IMR-90 (cell line): Measurements from ENCODE around the gene SMIM14. TPM values are rescaled to one million over a fixed set of nuclear protein-coding genes. Genes with fewer than 3 reads are reported as not detected.

Experiments
- ATAC-seq: fragments of 200-7000 bp; cut with Tn5 transposase; 2 replicates; pipeline ENCODE4 v1.9.1; 2020; ENCODE audit warnings: low read depth, mild to moderate bottlenecking, moderate library complexity
- BruUV-seq: library from RNA; stranded (reverse); fragments of 400-500 nt; replicated peaks from 2 replicates; lab custom pipeline; 2021; lab: Mats Ljungman, UMichigan
- CTCF ChIA-PET: fragments of 300-600 bp; formaldehyde crosslinking; extraction: SDS; loops from one replicate; lab custom pipeline; 2021; ENCODE audit warnings: antibody characterized with exemption; lab: Yijun Ruan, JAX
- POLR2A ChIA-PET: fragments of 300-600 bp; sonication (Branson Sonifier 250); formaldehyde crosslinking; loops from one replicate; lab custom pipeline; 2022; ENCODE audit warnings: antibody characterized with exemption; ENCODE audit not compliant: unreplicated experiment; lab: Charles Lee
- DNase-seq: peaks from one replicate; pipeline ENCODE4 v3.0.0; 2013
- H2AFZ ChIP-seq: replicated peaks from 2 replicates; pipeline ENCODE3; 2013; ENCODE audit warnings: low read length, mild to moderate bottlenecking; ENCODE audit not compliant: poor library complexity
- H2AK5ac ChIP-seq: 2 replicates; pipeline ENCODE4 v1.6.1; 2013; ENCODE audit warnings: low read depth, low read length, inconsistent platforms
- H2AK9ac ChIP-seq: replicated peaks from 2 replicates; pipeline ENCODE3; 2013; ENCODE audit warnings: mild to moderate bottlenecking, low read depth, low read length, moderate library complexity; ENCODE audit not compliant: poor library complexity
- H2BK120ac ChIP-seq: 2 replicates; pipeline ENCODE4 v1.6.1; 2013; ENCODE audit warnings: low read depth, low read length, inconsistent platforms
- H2BK15ac ChIP-seq: 3 replicates; pipeline ENCODE4 v1.6.1; 2013; ENCODE audit warnings: low read depth, low read length, inconsistent platforms
- H2BK20ac ChIP-seq: 2 replicates; pipeline ENCODE4 v1.6.1; 2013; ENCODE audit warnings: low read depth, mild to moderate bottlenecking, inconsistent platforms, low read length, moderate library complexity
- H2BK5ac ChIP-seq: 2 replicates; pipeline ENCODE4 v1.6.1; 2013; ENCODE audit warnings: mild to moderate bottlenecking, low read depth, low read length, inconsistent platforms; ENCODE audit not compliant: poor library complexity, severe bottlenecking
- H3K14ac ChIP-seq: replicated peaks from 2 replicates; pipeline ENCODE4 v1.6.1; 2013; ENCODE audit warnings: low read depth, low read length, inconsistent platforms
- H3K18ac ChIP-seq: 2 replicates; pipeline ENCODE4 v1.6.1; 2013; ENCODE audit warnings: low read depth, low read length, control low read depth
- H3K23ac ChIP-seq: 2 replicates; pipeline ENCODE4 v1.6.1; 2013; ENCODE audit warnings: low read depth, low read length, inconsistent platforms
- H3K27ac ChIP-seq: 2 replicates; pipeline ENCODE4 v1.5.1; 2013; ENCODE audit warnings: mild to moderate bottlenecking, control low read depth, low read length; ENCODE audit not compliant: insufficient read depth
- H3K27me3 ChIP-seq: 2 replicates; pipeline ENCODE4 v1.6.1; 2013; ENCODE audit warnings: low read length; ENCODE audit not compliant: control insufficient read depth, insufficient read depth
- H3K36me3 ChIP-seq: 2 replicates; pipeline ENCODE4 v1.6.1; 2013; ENCODE audit warnings: low read length, mixed read lengths; ENCODE audit not compliant: control insufficient read depth, insufficient read depth
- H3K4ac ChIP-seq: 2 replicates; pipeline ENCODE4 v1.6.1; 2013; ENCODE audit warnings: low read depth, low read length, inconsistent platforms
- H3K4me1 ChIP-seq: 2 replicates; pipeline ENCODE4 v1.6.1; 2013; ENCODE audit warnings: low read length, mixed read lengths; ENCODE audit not compliant: control insufficient read depth, insufficient read depth
- H3K4me2 ChIP-seq: 2 replicates; pipeline ENCODE4 v1.6.1; 2013; ENCODE audit warnings: low read depth, mild to moderate bottlenecking, control low read depth, low read length, moderate library complexity
- H3K4me3 ChIP-seq: 2 replicates; pipeline ENCODE4 v1.5.1; 2013; ENCODE audit warnings: low read depth, mild to moderate bottlenecking, control low read depth, low read length, moderate library complexity; ENCODE audit not compliant: insufficient read depth
- H3K56ac ChIP-seq: 2 replicates; pipeline ENCODE4 v1.6.1; 2013; ENCODE audit warnings: low read length, inconsistent platforms; ENCODE audit not compliant: insufficient read depth; ENCODE audit errors: extremely low read depth
- H3K79me1 ChIP-seq, 2 experiments: 2 replicates each; pipeline ENCODE4 v1.6.1; 2013; ENCODE audit warnings: low read length in 2 of 2, inconsistent platforms in 1 of 2, low read depth in 1 of 2
- H3K9ac ChIP-seq: 2 replicates; pipeline ENCODE4 v1.6.1; 2013; ENCODE audit warnings: low read depth, low read length, control low read depth
- H3K9me1 ChIP-seq: 2 replicates; pipeline ENCODE4 v1.6.1; 2013; ENCODE audit warnings: low read length, inconsistent platforms; ENCODE audit not compliant: insufficient read depth
- H3K9me3 ChIP-seq: 2 replicates; pipeline ENCODE4 v1.6.1; 2013; ENCODE audit warnings: low read length; ENCODE audit not compliant: control insufficient read depth, insufficient read depth
- H4K20me1 ChIP-seq: 2 replicates; pipeline ENCODE4 v1.6.1; 2013; ENCODE audit warnings: low read length, inconsistent platforms; ENCODE audit not compliant: insufficient read depth
- H4K5ac ChIP-seq: 2 replicates; pipeline ENCODE4 v1.6.1; 2013; ENCODE audit warnings: mild to moderate bottlenecking, low read depth, low read length, control low read depth
- H4K8ac ChIP-seq, 2 experiments: 2 replicates each; pipeline ENCODE4 v1.6.1; 2013; ENCODE audit warnings: low read depth in 2 of 2, low read length in 2 of 2, control low read depth in 1 of 2, inconsistent platforms in 1 of 2
- H4K91ac ChIP-seq: 2 replicates; pipeline ENCODE4 v1.6.1; 2013; ENCODE audit warnings: low read depth, low read length, inconsistent platforms; ENCODE audit not compliant: insufficient read depth
- BHLHE40 ChIP-seq: fragments of 150-350 bp; IDR thresholded peaks from 2 replicates; pipeline ENCODE4 v1.6.1; 2016; ENCODE audit warnings: mild to moderate bottlenecking, low read depth, low read length
- CTCF ChIP-seq: conservative IDR thresholded peaks from 2 replicates; pipeline ENCODE4 v1.5.1; 2012; ENCODE audit warnings: mild to moderate bottlenecking, low read depth, low read length, improper control_type of control experiment
- ELK1 ChIP-seq: fragments of 150-350 bp; IDR thresholded peaks from 2 replicates; pipeline ENCODE4 v1.6.1; 2016; ENCODE audit warnings: low read depth, mild to moderate bottlenecking, low read length, moderate library complexity, borderline replicate concordance
- FOS ChIP-seq: fragments of 150-350 bp; IDR thresholded peaks from 2 replicates; pipeline ENCODE4 v1.6.1; 2016; ENCODE audit warnings: low read depth, low read length
- MAFK ChIP-seq: IDR thresholded peaks from 2 replicates; pipeline ENCODE4 v1.6.1; 2012; ENCODE audit warnings: low read depth, low read length, improper control_type of control experiment
- MAZ ChIP-seq: IDR thresholded peaks from 2 replicates; pipeline ENCODE4 v1.6.1; 2012; ENCODE audit warnings: low read depth, mild to moderate bottlenecking, low read length, improper control_type of control experiment, moderate library complexity, borderline replicate concordance
- RCOR1 ChIP-seq: IDR thresholded peaks from 2 replicates; pipeline ENCODE4 v1.6.1; 2012; ENCODE audit warnings: mild to moderate bottlenecking, low read length, improper control_type of control experiment; ENCODE audit not compliant: insufficient replicate concordance
- dilution Hi-C: fragments of 300-500 bp; cut with HindIII; formaldehyde crosslinking; loops from one replicate; pipeline ENCODE4 v1.14.3; 2018; ENCODE audit warnings: low sequenced_read_pairs; ENCODE audit not compliant: unreplicated experiment
- in situ Hi-C: fragments of 300-500 bp; cut with MboI; formaldehyde crosslinking; loops from 3 replicates; pipeline ENCODE4 v1.14.3; 2019; ENCODE audit warnings: low sequenced_read_pairs, inconsistent platforms, mixed read lengths
- intact Hi-C: fragments of 100-400 bp; cut with micrococcal nuclease; formaldehyde crosslinking; loops from 2 replicates; pipeline ENCODE4 v1.10.0; 2022
- polyA plus RNA-seq, 3 experiments: library from polyadenylated mRNA; depleted of rRNA; stranded (reverse); fragments of >200 nt; gene quantifications; 2 replicates each; pipeline ENCODE4 v1.2.3, GENCODE V29; 2012; ENCODE audit warnings: low replicate concordance in 1 of 3
- total RNA-seq: library from RNA; depleted of rRNA; stranded (reverse); fragments of >200 nt; gene quantifications from 2 replicates; pipeline ENCODE4 v1.2.3, GENCODE V29; 2012

Gene SMIM14
- total and polyA plus RNA-seq, 2 of the 4 experiments (the other 2 are of a cell fraction): 15.6 to 20.9 TPM

GRCh38 chr4:39502019-39502663 is 136.5 kb downstream of the SMIM14 start:
- H2AFZ ChIP-seq: no peak overlapping the region
- no peaks in the 10 kb centered on the region for H3K9me3 ChIP-seq
- peak overlapping the region in 1 of 2 experiments; percentile 64; a peak in 1 of 4 replicates for H4K8ac ChIP-seq
- H3K56ac ChIP-seq: no peak overlapping the region
- intact Hi-C loops: no loop called here
- ChIA-PET POLR2A (no interaction called here), CTCF (no interaction called here)
- peak overlapping the region; percentile 10; the same call in 1 of the 2 replicates for H3K4me2 ChIP-seq
- no peaks in the 10 kb centered on the region for H3K9me1 ChIP-seq
- 0 out of 2 replicates have a peak, but pooled peaks have one; percentile 41 for TF ChIP-seq MAZ
- peak; percentile 37; the same call in 1 of the 2 replicates for TF ChIP-seq FOS
- TF ChIP-seq MAFK: peak; percentile 47; the same call in 1 of the 2 replicates
- no peak for TF ChIP-seq CTCF
- no peak for TF ChIP-seq RCOR1
- TF ChIP-seq ELK1: no peak
- TF ChIP-seq BHLHE40: no peak
- no TSS peak for BruUV-seq
- H3K4me3 ChIP-seq: no peak overlapping the region
- H2BK120ac ChIP-seq: peak overlapping the region; percentile 16; the same call in 1 of the 2 replicates
- H3K27ac ChIP-seq: peak overlapping the region; percentile 45; the same call in 1 of the 2 replicates
- in situ Hi-C loops: no loop called here
- H4K20me1 ChIP-seq: peaks cover 3% of the 10 kb centered on the region; the same call in 1 of the 2 replicates
- peaks cover 3 to 34% of the 10 kb centered on the region in 2 experiments for H3K79me1 ChIP-seq
- ATAC-seq (peak; percentile 93), DNase-seq (peak; percentile 87)
- H2AK5ac ChIP-seq: no peak overlapping the region
- peak overlapping the region; percentile 87 for H2BK5ac ChIP-seq
- H3K9ac ChIP-seq: no peak overlapping the region; the same call in 1 of the 2 replicates
- no peak overlapping the region for H2BK15ac ChIP-seq
- peak overlapping the region; percentile 6; the same call in 1 of the 2 replicates for H3K4ac ChIP-seq
- no peak overlapping the region for H2AK9ac ChIP-seq
- dilution Hi-C loops: no loop called here
- peaks cover 29% of the 10 kb centered on the region for H3K36me3 ChIP-seq
- no peaks in the 10 kb centered on the region for H3K27me3 ChIP-seq
- H3K4me1 ChIP-seq: peaks cover 3% of the 10 kb centered on the region
- peak overlapping the region; percentile 10; the same call in 1 of the 2 replicates for H3K14ac ChIP-seq
- 0 out of 2 replicates have a peak overlapping the region, but pooled peaks have one; percentile 6 for H3K23ac ChIP-seq
- H4K91ac ChIP-seq: no peak overlapping the region
- peak overlapping the region; percentile 20; the same call in 1 of the 2 replicates for H3K18ac ChIP-seq
- H4K5ac ChIP-seq: no peak overlapping the region
- H2BK20ac ChIP-seq: 0 out of 2 replicates have a peak overlapping the region, but pooled peaks have one; percentile 5
